Osteoblast (primary cell): ENCODE results near the gene SLC4A9. TPM values are rescaled to one million over a fixed set of nuclear protein-coding genes. Genes with fewer than 3 reads are reported as not detected.

Source experiments
- DNase-seq: peaks from one replicate; pipeline ENCODE4 v3.0.0; 2011; ENCODE audit warnings: low spot score, mixed read lengths; ENCODE audit not compliant: insufficient read length; ENCODE audit errors: missing footprints
- H2AFZ ChIP-seq: 2 replicates; pipeline ENCODE4 v1.6.0; 2011; ENCODE audit warnings: mild to moderate bottlenecking, low read length
- H3K27ac ChIP-seq: 2 replicates; pipeline ENCODE4 v1.5.1; 2011; ENCODE audit warnings: mild to moderate bottlenecking, low read depth, low read length, moderate library complexity
- H3K27me3 ChIP-seq: 2 replicates; pipeline ENCODE4 v1.6.0; 2012; ENCODE audit warnings: mild to moderate bottlenecking, control low read depth, inconsistent platforms, low read length, moderate library complexity; ENCODE audit not compliant: insufficient read depth
- H3K36me3 ChIP-seq: 2 replicates; pipeline ENCODE4 v1.5.1; 2011; ENCODE audit warnings: mild to moderate bottlenecking, low read length, control low read depth, moderate library complexity; ENCODE audit not compliant: insufficient read depth
- H3K4me1 ChIP-seq: 2 replicates; pipeline ENCODE4 v1.5.1; 2011; ENCODE audit warnings: mild to moderate bottlenecking, low read length, control low read depth, moderate library complexity; ENCODE audit not compliant: insufficient read depth
- H3K4me2 ChIP-seq: 2 replicates; pipeline ENCODE4 v1.6.0; 2011; ENCODE audit warnings: mild to moderate bottlenecking, low read length; ENCODE audit not compliant: insufficient read depth
- H3K4me3 ChIP-seq: fragments of 200-600 bp; sonication (generic); 3 replicates; pipeline ENCODE4 v1.5.1; 2012; ENCODE audit warnings: mild to moderate bottlenecking, low read length, inconsistent platforms; ENCODE audit not compliant: insufficient read depth
- H3K79me2 ChIP-seq: 2 replicates; pipeline ENCODE4 v1.6.0; 2012; ENCODE audit warnings: mild to moderate bottlenecking, low read length, control low read depth, inconsistent platforms; ENCODE audit not compliant: insufficient read depth
- H3K9me3 ChIP-seq: 2 replicates; pipeline ENCODE4 v1.5.1; 2011; ENCODE audit warnings: low read depth, low read length, control low read depth
- H4K20me1 ChIP-seq: 2 replicates; pipeline ENCODE4 v1.6.0; 2012; ENCODE audit warnings: mild to moderate bottlenecking, low read length, control low read depth; ENCODE audit not compliant: insufficient read depth
- total RNA-seq: library from RNA; depleted of rRNA; stranded (reverse); fragments of >200 nt; gene quantifications from 2 replicates; pipeline ENCODE4 v1.2.3, GENCODE V29; 2012
- TF ChIP-seq, protein P1 (sequence below): IDR thresholded peaks from 2 replicates; pipeline ENCODE4 v1.5.1; 2011; ENCODE audit warnings: mild to moderate bottlenecking, low read depth, low read length, moderate library complexity; ENCODE audit errors: extremely low read depth

Gene SLC4A9
- total RNA-seq, 1 donor, result not detected

DNA sequence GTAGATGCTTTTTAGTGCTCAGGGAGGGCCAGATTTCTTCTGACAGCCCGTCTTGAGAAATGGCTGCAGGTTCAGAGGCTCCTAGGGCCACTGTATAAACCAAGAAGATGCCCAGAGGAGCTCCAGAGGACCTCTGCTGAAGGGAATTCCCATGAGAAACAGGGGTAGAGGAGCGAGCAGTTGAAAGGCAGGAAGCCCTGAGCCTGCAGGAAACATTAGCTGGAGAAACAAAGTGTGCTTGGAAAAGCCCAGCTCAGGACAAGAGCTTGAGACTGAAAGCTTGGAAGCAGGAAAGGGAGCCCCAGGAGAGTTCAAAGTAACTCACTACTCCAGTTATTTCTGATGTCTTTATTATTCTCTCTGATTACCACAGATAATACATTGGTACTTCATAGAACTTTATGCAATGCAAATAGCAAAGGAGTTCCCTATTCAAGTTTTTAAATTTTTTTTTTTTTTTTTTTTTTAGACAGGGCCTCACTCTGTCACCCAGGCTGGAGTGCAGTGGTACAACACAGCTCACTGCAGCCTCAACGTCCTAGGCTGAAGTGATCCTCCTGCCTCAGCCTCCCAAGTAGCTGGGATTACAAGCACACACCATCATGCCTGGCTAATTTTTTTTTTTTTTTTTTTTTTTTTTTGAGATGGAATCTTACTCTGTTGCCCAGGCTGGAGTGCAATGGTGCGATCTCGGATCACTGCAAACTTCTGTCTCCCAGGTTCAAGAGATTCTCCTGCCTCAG, 30.1 kb upstream of the SLC4A9 start:
- H3K4me2 ChIP-seq, result no peak overlapping the region
- H3K27ac ChIP-seq, result no peak overlapping the region
- no peaks in the 10 kb centered on the region for H3K9me3 ChIP-seq
- DNase-seq, result no peak
- H3K4me1 ChIP-seq, result peaks cover 14% of the 10 kb centered on the region
- no peaks in the 10 kb centered on the region for H3K79me2 ChIP-seq
- no peaks in the 10 kb centered on the region for H3K27me3 ChIP-seq
- H3K36me3 ChIP-seq, result peaks cover 21% of the 10 kb centered on the region
- TF ChIP-seq, protein P1, sequence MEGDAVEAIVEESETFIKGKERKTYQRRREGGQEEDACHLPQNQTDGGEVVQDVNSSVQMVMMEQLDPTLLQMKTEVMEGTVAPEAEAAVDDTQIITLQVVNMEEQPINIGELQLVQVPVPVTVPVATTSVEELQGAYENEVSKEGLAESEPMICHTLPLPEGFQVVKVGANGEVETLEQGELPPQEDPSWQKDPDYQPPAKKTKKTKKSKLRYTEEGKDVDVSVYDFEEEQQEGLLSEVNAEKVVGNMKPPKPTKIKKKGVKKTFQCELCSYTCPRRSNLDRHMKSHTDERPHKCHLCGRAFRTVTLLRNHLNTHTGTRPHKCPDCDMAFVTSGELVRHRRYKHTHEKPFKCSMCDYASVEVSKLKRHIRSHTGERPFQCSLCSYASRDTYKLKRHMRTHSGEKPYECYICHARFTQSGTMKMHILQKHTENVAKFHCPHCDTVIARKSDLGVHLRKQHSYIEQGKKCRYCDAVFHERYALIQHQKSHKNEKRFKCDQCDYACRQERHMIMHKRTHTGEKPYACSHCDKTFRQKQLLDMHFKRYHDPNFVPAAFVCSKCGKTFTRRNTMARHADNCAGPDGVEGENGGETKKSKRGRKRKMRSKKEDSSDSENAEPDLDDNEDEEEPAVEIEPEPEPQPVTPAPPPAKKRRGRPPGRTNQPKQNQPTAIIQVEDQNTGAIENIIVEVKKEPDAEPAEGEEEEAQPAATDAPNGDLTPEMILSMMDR, result no peak
- H2AFZ ChIP-seq, result peak overlapping the region; percentile 81
- no peak overlapping the region for H3K4me3 ChIP-seq
- no peaks in the 10 kb centered on the region for H4K20me1 ChIP-seq

DNA sequence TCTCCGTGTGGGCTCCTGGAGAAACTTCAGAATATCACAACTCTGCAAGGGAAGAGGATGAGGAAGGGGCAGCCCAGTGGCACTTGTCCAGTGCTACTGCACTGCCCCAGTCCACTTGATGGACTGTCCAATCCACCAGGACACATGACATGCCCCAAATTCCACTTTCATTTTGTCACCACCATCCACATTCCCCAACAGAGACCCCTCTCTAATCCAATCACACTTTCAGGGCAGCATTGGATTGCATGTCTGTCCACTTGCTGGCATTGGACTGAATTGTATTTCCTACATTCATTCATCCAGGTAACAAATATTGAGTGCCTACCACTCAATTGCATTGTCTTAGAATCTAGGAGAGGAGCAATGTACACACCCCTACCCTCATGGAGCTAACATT, 28.4 kb upstream of the SLC4A9 start:
- no peak overlapping the region for H3K27ac ChIP-seq
- no peak overlapping the region for H2AFZ ChIP-seq
- peaks cover 9% of the 10 kb centered on the region for H3K4me1 ChIP-seq
- no peak overlapping the region for H3K4me2 ChIP-seq
- H3K4me3 ChIP-seq, result no peak overlapping the region
- TF ChIP-seq, protein P1, result no peak
- H3K36me3 ChIP-seq, result peaks cover 21% of the 10 kb centered on the region
- H3K27me3 ChIP-seq, result no peaks in the 10 kb centered on the region
- no peak for DNase-seq
- H4K20me1 ChIP-seq, result no peaks in the 10 kb centered on the region
- peaks cover 3% of the 10 kb centered on the region for H3K79me2 ChIP-seq
- H3K9me3 ChIP-seq, result no peaks in the 10 kb centered on the region

DNA sequence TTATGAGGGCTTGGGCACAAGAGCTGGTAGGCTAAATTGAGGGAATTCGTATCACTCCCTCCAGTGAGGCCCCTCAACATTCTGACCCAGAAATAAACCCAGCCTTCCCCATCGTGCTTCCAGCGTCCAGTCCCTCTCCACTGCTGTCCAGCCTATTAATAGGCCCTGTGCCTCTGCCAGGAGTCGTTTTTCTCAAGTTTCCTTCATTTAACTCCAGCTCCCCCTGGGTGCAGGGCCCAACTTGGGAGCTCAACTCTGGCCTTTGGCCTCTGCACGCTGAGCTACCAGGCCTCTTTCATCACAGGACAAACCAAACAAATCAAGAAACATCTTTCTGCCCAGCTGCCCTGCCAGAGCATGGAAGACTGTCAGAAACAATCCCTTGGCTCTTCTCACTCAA, 23.6 kb upstream of the SLC4A9 start:
- Histone ChIP-seq H3K4me2 (no peak overlapping the region), H3K36me3 (peaks cover 37% of the 10 kb centered on the region)
- TF ChIP-seq, protein P1, result no peak

GRCh38 chr5:140337880-140338279, 22.1 kb upstream of the SLC4A9 start:
- Histone ChIP-seq H2AFZ (no peak overlapping the region), H3K9me3 (no peaks in the 10 kb centered on the region), H3K4me2 (peak overlapping the region; percentile 11), H3K4me3 (no peak overlapping the region), H3K27ac (peak overlapping the region; percentile 52), H3K4me1 (peaks cover 32% of the 10 kb centered on the region), H3K36me3 (peaks cover 39% of the 10 kb centered on the region), H3K27me3 (no peaks in the 10 kb centered on the region), H4K20me1 (no peaks in the 10 kb centered on the region), H3K79me2 (peaks cover 43% of the 10 kb centered on the region)
- TF ChIP-seq, protein P1, result no peak
- no peak for DNase-seq

More for the DNA sequence above, 23.6 kb upstream of the SLC4A9 start:
- H3K27ac ChIP-seq, result no peak overlapping the region
- no peaks in the 10 kb centered on the region for H3K27me3 ChIP-seq
- no peak overlapping the region for H2AFZ ChIP-seq
- no peak overlapping the region for H3K4me3 ChIP-seq
- H4K20me1 ChIP-seq, result no peaks in the 10 kb centered on the region
- no peak for DNase-seq
- H3K4me1 ChIP-seq, result peaks cover 22% of the 10 kb centered on the region
- H3K9me3 ChIP-seq, result no peaks in the 10 kb centered on the region
- peaks cover 29% of the 10 kb centered on the region for H3K79me2 ChIP-seq
